AG09309 (cell line): ENCODE measurements around the gene TSPAN10.

Experiments used
- DNase-seq: peaks from one replicate; pipeline ENCODE4 v3.0.0-alpha.2; 2010; ENCODE audit warnings: low read depth
- H3K4me3 ChIP-seq: 2 replicates; pipeline ENCODE4 v1.5.1; 2011; ENCODE audit warnings: mild to moderate bottlenecking, low read depth, low read length, moderate library complexity; ENCODE audit not compliant: control insufficient read depth
- TF ChIP-seq, protein P1 (sequence below): IDR thresholded peaks from 2 replicates; pipeline ENCODE4 v1.5.1; 2011; ENCODE audit warnings: mild to moderate bottlenecking, low read depth, low read length, inconsistent platforms; ENCODE audit not compliant: insufficient read depth, control insufficient read depth; ENCODE audit errors: missing control alignments

The TSPAN10 gene

DNA sequence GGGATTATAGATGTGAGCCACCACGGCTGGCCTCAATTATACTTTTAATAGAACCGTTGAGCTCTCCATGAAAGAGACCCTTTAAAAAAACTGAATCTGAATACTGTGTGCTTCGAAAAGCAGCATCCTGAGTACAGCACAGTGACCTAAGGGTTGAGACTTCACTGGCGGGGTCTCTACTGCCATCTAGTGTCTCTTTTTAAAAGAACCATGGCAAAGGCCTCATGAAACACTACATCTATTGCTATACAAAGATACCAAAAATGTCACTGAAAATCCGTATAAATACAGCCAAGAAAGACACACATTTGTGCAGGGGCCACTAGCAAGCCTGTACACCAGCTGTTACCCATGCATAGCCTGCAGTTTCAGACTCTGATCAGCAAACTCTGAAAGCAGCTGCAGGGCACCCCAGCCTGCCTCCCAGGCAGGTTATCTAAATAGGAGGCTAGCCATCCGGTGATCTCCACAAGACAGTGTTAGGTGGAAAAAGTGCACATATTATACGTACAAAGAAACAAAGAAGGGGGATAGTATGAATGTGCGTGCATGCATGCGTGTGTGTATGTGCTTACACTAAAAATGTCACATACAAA is 35.4 kb upstream of the TSPAN10 start:
- DNase-seq, result no peak
- no peak overlapping the region for H3K4me3 ChIP-seq
- TF ChIP-seq, protein P1, sequence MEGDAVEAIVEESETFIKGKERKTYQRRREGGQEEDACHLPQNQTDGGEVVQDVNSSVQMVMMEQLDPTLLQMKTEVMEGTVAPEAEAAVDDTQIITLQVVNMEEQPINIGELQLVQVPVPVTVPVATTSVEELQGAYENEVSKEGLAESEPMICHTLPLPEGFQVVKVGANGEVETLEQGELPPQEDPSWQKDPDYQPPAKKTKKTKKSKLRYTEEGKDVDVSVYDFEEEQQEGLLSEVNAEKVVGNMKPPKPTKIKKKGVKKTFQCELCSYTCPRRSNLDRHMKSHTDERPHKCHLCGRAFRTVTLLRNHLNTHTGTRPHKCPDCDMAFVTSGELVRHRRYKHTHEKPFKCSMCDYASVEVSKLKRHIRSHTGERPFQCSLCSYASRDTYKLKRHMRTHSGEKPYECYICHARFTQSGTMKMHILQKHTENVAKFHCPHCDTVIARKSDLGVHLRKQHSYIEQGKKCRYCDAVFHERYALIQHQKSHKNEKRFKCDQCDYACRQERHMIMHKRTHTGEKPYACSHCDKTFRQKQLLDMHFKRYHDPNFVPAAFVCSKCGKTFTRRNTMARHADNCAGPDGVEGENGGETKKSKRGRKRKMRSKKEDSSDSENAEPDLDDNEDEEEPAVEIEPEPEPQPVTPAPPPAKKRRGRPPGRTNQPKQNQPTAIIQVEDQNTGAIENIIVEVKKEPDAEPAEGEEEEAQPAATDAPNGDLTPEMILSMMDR, result peak; percentile 75

DNA sequence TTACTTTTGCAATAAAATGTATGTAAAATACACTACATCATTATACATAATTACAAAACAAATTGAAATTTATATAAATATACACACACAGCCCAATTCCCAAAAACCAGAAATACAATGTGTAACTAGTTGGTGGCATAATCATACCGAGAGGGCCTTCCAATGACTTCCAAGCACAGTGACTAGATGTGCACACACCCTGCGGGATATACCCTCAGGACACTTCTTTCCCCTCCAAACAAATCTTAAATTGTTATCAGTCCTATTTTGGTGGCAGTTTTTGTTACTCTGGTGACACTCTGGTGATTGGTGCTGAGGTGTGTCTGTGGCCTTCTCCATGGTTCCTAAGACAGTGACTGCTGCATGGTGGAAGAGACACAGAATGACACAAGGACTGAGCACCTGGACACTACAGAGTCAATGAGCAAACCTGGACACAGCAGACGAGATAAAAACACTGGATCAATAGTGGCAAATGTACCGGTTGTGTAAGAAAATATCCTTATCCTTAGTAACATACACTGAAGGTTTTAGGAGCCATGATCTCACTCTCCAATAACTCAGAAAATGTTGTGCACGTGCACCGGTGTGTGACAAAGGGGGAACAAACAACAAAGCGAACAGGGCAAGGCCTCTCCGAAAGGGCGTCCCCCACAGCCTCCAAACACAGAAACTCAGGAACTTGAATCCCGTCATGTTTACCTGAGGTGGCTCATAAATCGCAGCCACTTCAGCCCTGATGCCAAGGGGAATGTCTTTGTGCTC is 33.0 kb upstream of the TSPAN10 start:
- TF ChIP-seq, protein P1, result no peak
- no peak overlapping the region for H3K4me3 ChIP-seq
- no peak for DNase-seq

DNA sequence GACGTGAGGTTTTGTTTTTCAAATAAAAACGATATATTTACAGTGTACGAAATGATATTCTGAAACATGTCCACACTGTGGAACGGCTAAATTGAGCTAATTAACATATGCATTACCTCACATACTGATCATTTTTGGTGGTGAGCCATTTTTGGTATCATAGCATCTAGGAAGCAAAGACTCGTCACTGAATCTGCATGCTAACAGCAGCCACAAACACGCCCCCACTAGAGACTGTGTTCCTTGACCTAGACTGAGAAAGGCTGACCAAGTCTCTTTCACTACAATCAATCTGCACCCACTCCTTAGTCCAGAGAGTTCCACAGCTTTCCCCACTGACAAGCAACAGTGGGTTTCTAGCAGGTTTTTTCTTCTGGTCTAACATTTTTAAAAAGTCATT is 29.6 kb upstream of the TSPAN10 start:
- H3K4me3 ChIP-seq, result no peak overlapping the region
- TF ChIP-seq, protein P1, result no peak
- peak; percentile 8 for DNase-seq

DNA sequence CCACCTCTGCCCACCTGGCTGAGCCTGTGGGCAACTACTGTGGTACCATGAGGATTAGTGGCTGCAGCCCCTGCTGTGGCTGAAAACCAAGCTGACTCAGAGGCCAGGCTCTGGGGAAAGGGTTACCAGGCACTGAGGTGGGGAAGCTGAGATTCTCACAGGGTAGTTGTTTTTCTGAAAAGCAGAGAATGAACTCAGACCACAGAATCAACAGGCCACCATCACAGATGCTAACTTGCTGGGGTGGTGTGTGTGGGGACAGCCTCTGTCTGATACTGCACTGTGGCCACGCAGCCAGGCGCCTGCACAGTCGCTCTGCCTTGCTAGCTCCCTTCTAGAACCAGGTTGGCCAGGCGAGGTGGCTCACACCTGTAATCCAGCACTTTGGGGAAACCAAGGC is 28.9 kb upstream of the TSPAN10 start:
- H3K4me3 ChIP-seq, result no peak overlapping the region
- TF ChIP-seq, protein P1, result no peak
- no peak for DNase-seq

DNA sequence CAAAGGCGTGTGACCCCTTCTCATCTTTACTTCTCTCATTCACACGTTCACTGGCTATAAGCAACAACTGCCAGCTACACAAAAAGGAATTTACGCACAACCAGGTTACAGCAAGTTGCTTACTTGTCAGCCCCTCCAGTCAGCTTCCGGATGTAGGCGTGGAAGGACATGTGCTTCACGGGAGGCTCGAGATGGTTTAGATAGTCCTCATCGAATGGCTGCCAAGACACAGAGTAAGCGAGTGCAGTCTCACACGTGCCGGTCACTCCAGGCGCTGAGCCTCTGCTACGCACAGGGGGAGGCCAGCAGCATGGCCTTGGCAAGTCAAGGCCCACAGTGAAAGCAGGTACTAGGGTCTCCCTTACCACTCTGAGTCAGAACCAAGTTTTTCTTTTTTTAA is 28.4 kb upstream of the TSPAN10 start:
- TF ChIP-seq, protein P1, result no peak
- no peak overlapping the region for H3K4me3 ChIP-seq
- DNase-seq, result no peak

DNA sequence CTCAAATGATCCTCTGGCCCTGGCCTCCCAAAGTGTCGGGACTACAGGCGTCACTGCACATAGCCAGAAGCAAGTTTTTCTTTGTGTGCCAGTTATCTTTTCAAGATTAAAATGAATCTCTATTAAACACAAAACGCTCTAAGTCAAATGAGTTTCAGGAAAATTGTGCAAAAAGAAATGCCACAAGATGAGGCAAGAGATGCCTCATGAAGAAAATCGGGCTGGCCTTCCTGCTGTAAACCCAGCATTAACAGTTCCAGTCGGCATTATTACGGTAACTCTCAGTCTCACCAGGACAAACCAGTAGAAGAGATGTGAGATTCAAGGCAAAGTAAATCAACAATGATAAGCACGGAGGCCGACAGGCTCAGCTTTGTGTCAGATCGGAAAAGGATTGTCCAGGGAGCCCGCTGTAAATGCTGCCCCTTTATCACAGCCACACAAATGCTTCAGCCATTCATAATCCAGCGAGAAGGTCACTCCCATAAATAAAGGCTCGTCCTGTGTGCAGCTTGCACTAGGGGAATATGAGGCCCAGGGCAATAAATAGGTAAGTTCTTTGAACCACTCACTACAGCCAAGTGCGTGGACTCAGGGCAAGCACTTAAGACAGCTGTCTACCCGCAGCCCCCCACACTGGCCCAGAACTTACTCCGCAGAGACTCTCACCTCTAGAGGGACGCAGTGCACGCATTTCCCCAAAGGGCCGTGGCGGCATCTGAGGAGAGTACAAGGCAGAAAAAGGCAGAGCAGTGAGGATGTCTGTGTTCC is 27.3 kb upstream of the TSPAN10 start:
- no peak overlapping the region for H3K4me3 ChIP-seq
- TF ChIP-seq, protein P1, result no peak
- peak; percentile 10 for DNase-seq
